Measurements from ENCODE around the gene FMO5.
"Not testable (repeated sequence)": the region's sequence is repeated elsewhere in the genome, so short reads cannot be mapped to it uniquely, and the experiment has no call there.

The FMO5 gene

DNA sequence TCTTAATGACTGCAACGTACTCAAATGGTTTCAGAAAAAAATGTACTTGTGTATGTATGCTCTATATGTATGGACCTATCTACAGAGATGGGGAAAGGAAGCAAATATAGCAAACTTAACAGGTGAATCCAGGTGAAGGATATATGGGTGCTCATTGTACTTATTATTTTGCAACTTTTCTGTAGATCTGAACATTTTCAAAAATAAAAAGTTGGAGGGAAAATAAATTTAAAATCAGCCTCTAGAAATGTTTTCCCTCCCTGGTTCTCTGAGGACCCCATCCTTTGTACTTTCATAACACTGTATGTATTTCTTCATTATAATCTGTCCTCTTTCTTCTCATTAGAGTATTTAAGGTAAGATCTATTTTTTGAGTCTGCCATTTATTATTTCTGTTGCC is 17.9 kb downstream of the FMO5 start:
- DNase-seq (ENCODE audit: low spot score) = no peak

DNA sequence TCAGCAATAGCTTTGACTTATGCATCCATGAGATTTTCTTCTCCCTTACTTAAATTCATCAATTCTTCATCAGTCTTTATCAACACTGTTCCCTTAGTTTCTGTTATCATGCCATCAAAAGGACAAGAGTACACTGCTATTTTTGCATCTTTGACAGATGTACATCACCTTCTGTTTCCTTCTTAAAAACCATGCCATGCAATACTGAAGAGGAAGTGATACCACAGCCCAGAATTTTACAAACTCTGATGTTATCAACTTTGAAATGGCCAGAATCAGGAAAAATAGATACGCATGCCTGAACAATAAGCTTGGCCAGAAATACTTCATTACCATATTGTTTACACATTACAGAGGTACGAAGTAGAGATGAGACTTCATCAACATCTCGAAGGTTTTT is 21.1 kb downstream of the FMO5 start:
- no peak for DNase-seq (ENCODE audit: low spot score)

DNA sequence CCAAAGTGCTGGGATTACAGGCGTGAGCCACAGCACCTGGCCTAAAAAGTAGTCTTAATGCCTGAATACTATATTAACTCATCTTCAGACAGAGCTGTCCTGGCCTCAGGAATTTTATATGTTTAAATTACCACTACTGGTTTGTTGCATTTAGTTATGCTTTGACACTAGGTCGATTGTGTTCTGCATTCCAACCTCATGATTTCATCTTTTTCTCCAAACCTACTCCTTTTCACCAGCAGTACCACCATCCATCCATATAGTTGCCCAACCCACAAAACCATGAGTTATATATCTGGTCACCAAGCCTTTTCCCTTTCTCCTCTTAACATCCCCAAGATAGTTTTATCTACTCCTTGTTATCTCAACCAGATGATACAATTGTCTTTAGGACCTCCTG is 22.6 kb downstream of the FMO5 start:
- DNase-seq (ENCODE audit: low spot score) = no peak

DNA sequence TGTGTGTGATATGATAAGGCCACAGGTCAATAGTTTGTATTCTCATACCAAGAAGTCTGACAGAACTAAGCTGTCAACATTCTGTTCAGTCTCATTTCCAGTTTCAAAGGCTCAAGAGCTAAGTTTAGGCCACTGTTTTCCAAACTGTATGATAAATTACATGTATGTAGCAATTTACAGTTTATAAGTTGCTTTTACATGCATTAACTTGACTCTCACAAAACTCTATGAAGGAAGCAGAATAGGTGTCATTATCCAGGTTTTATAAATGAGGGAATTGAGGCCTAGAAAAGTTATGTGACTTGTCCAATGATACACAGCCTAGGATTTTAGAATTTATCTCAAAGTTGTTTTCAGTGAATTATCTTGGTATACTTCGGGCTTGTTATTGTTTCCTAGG is 23.4 kb downstream of the FMO5 start:
- no peak for DNase-seq (ENCODE audit: low spot score)

DNA sequence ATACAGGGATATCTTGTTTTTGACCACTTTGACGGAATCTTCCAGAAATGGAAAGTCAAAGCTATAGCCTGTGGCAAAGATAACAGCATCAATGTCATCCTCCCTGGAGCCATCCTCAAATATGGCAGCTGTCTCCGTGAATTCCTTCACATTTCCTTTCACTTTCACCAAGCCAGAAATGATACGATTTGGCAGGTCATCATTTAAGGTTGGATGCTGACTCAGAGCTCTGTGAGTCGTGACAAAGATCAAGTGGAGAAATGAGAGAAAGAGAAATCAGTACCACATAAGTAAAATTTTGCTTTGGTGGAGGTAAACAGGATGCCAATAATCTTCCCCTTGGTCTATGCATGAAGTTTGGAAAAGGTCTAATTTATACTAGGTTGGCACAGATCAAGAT is 23.9 kb downstream of the FMO5 start:
- no peak for DNase-seq (ENCODE audit: low spot score)

DNA sequence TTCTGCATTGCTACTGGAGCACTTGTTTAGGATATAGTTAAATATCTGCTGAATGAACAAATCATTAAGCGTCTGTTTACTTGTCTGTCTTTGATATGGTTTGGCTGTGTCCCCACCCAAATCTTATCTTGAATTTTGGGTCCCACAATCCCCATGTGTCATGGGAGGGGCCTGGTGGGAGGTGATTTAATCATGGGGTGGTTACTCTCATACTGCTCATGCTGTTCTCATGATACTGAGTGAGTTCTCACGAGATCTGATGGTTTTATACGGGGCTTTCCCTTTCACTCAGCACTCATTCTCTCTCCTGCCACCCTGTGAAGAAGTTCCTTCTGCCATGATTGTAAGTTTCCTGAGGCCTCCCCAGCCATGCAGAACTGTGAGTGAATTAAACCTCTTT is 27.8 kb downstream of the FMO5 start:
- DNase-seq (ENCODE audit: low spot score) = not testable (repeated sequence)

DNA sequence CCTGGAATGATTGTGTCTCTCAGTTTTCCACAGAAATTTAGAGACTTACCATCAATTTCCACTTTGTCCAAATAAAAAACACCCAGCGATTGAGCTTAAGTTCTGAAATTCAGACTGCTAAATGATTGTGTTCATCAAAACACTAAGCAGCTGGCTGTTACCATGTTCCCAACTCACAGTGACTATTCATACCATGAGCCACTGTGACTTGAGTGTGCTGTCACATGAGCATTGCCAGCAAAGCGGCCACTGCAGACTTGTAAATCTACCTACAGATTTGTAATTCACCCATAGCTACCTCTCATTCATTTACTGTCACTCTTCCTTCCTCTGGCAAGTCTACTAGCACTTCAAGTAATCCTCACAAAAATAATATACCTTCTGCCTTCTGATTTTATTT is 35.6 kb downstream of the FMO5 start:
- no peak for DNase-seq (ENCODE audit: low spot score)

DNA sequence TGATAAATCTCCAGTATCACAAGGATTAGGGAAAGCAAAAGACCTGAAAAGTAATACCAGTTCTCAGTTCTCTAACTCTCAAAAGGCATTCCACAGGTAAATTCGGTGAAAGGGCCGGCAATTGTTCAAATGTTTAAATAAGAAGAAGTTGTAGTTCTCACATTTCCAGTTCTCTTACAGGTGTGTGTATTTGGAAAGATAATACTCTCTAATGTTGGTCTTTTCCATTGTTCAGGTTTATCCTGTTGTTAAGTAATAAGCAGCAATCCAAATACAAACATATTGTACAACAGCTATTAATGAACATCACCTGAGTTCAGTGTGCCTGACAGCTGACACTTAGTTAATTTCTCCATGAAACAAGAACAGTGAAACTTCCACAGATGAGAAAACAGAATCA is 39.7 kb downstream of the FMO5 start:
- DNase-seq (ENCODE audit: low spot score) = no peak

DNA sequence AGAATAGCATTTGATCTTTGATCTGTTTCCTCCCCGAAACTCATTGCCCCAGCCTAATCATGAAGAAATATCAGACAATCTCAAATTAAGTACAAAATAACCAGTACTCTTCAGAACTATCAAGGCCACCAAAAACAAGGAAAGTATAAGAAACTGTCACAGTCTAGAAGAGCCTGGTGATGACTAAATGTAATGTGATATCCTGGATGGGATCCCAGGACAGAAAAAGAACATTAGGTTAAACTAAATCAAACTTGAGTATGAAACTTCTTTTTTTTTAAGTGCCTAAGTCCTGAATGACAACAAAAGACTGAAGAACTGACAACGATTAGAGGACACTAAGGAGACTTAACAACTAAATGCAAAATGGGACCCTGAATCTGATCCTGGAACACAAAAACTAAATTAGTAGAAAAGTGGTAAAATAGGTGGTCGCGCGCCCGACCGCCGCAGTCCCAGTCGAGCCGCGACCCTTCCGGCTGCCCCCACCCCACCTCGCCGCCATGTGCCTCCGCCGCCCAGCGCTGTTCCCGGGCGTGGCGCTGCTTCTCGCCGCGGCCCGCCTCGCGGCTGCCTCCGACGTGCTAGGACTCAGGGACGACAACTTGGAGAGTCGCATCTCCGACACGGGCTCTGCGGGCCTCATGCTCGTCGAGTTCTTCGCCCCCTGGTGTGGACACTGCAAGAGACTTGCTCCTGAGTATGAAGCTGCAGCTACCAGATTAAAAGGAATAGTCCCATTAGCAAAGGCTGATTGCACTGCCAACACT is 47.3 kb downstream of the FMO5 start:
- no peak for DNase-seq (ENCODE audit: low spot score)

DNA sequence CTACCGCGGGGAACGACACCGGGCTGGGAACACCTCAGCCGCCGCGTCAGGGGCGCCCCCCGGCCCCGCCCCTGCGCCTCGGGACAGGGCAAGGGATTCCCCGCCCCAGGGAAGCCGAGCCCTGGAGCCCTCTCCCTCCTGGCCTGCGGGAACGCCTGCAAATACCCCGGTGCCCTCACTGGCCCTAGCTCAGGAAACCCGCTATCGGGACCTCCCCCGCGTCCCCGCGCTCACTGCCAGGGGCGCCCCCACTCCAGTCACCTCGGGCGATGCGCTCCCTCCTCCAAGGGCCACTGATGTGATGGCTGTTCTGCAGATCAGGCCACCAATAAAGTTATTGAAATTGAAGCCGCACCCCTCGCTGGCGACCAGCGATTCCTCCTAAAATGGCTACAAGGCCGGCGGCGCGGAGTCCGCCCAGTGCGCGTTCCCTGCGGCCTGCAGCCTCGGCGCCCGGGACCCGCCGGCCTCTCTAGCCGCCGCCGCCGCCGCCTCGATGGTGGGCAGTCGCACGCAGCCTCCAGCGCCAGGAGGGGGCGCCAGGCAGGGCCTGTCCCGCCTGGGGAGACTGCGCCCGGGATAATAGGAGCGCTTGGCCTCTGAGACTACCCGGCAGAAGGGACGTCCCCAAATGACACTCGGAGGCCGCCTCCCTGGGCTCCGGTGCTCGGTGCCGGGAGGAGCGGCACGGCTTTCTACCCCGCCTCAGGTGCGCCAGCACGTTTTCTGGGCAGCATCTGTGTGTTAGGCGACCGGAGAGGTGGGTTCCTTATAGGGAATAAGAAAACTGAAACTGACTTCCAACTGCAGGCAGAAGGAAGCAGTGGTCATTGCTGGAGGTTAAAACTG is 52.7 kb downstream of the FMO5 start, which contains the start of gene PRKAB2:
PRKAB2 (minus strand) TSS at position 303 of the 849 bp plus-strand sequence. CDS start 326 bp downstream, outside the sequence.
- DNase-seq (ENCODE audit: low spot score) = peak; percentile 80

DNA sequence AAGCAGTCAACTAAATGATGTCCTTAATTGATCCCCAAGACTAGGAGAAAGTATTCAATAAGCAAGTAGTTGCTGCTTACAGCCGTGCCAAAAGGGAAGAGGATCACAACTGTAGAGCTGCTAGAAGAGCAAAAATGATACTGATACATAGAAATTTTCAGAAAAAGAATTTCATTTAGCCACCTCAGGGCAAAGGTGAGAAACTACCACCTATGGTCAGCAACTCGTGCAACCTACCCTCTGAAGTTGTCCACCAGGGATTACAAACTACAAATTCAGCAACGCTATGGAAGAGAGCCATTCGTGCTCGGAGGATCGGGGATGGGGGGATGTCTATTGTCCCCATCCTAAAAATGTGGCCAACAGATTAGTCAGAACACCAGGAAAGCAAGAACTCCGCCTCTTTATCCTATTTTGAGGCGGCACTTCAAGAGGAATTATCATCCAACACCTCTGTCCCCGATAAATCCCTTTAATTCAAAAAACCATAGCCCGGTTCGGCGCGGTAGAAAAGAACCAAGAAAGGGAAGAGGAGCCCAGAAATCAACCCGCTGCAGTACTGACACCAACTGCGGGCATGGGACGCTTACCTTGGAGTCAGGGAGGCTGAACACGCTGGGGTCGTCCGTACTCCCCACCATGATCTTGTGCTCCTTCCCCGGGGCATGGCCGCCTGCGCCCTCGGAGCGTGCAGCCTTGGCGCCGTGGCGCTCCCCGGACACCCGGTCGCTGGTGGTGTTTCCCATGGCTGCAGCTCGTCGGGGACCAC is 53.6 kb downstream of the FMO5 start:
- peak; percentile 21 for DNase-seq (ENCODE audit: low spot score)

DNA sequence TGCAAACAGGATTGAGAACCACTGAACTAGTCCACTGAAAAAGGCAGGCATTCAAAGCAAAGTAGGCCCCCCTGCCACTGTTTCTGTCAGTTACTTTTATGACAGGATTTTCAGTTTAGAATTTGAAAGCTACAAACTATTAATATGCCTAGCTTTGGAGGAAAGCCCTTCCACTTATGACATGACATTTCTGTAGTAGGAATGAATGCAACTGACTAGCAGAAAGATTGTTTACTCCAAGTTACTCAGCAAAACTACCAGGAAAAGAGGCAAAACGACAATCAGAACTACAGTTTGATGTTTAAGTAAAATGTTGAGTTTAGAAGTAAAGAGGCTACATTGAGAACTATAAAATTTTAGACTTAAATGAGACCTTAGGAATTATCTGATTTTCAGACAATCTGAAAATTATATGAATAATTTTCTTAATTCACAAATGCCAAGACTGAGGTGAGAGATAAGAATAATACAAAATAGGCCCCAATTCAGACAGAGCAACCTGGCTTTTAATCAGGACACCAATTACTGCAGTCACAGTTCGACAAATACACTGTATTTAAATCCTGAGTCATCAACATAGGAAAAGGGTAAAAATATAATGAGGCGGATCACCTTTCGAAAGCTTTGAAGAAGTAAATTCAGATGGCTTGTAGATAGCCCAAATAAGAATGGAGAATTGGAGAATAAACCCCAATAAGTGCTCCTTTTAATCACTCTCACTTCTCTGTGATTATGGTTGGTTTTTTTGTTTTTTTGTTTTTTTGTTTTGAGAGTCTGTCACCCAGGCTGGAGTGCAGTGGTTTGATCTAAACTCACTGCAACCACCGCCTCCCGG is 55.1 kb downstream of the FMO5 start:
- DNase-seq (ENCODE audit: low spot score) = no peak

DNA sequence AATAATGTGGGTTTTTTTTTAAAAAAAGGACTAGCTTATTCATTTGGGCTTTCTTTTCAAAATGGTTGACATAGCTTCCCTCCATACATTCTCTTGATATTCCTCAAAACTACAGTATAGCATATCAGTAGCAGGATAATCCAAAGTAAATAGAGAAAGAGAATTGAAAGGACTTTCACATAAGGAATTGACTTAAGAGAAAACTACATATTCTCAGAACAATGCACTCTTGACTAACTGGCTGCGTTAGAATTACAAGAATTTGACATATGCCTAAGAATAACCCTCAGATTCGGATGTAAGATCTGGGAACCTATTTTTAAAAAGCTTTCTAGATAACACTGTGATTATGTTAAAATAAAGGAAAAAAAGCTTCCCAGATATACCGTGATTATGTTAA is 56.0 kb downstream of the FMO5 start:
- no peak for DNase-seq (ENCODE audit: low spot score)

DNA sequence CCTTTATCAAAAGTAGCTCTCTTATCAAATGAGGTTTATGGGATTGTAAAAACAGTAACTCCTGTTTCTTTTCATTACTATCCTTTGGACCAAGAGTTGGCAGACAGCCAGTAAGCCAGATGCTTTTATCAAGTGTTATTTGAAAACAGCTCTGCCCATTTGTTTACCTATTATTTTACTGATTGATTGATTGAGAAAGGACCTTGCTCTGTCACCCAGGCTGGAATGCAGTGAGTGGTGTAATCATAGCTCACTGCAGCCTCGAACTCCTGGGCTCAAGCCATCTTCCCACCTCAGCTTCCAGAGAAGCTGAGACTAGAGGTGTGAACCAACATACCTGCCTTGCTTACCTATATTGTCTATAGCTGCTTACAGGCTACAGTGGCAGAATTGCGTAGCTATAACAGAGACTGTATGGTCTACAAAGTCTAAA is 56.5 kb downstream of the FMO5 start:
- DNase-seq (ENCODE audit: low spot score) = peak; percentile 23

DNA sequence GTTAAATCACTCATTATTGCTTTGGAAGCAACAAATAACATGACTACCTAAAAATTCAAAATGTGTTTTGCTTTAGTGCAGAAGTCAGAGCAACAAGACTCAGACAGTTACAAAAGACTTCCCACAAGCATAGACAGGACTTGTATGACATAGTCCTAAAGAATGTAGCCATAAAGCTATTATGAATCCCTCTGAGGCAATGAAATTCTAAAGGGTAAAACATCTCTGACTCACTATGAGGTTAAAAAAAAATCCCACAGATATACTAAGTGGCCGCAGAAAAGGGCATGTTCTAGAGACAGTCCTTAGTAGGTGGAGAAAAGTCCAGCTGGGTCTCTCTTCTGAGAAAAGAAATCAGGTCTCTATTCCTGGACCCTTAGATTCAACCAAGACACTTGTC is 57.8 kb downstream of the FMO5 start:
- no peak for DNase-seq (ENCODE audit: low spot score)

DNA sequence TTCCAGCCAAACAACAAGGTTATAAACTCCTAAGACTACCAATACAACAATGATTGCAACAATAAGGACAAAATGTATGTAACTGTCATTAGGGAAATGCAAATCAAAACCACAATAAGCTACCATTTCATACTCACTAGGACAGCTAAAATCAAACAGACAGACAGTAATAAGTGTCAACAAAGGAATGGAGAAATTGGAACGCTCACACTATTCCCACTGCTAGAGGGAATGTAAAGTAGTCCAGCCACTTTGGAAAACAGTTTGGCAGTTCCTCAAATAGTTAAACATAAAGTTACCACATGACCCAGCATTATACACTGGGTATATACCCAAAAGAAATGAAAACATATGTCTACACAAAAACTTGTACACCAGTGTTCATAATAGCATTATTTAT is 62.1 kb downstream of the FMO5 start:
- no peak for DNase-seq (ENCODE audit: low spot score)

DNA sequence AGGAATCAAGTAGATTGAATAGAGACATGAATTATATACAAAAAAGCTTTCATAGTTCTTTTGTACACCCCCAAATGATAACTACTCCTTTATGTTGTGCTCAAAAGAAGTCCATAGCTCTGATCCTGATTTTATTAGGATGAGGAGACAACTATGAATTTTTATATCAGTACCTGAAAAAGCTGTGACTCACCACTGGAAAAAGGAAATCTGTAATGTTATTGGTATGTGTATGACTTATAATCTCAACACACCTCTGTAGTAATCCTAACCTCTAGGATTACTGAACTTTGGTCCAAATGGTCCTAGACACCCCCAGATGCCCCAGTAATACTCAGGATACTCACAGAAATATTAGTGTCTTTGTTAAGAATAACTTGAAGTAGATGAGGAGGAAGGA is 63.0 kb downstream of the FMO5 start:
- DNase-seq (ENCODE audit: low spot score) = no peak

DNA sequence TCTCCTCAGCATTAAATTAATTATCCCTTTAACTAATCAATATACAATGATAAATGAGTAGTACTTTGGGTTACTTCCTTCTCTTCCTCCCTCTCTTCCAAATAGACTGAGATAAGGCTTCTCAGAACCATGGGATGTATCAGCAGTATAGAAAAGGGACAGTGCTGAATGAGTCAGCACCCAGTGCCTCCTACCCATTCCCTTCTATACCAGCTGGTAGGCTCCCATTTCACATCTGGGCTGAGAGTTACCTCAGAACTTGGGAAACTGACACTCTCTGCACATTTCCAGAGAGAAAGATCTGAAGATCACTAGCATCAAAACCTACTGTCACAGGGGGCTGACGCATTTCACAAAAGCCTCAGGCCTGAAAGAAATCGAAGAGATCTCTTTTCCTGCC is 68.0 kb downstream of the FMO5 start:
- not testable (repeated sequence) for DNase-seq (ENCODE audit: low spot score)

DNA sequence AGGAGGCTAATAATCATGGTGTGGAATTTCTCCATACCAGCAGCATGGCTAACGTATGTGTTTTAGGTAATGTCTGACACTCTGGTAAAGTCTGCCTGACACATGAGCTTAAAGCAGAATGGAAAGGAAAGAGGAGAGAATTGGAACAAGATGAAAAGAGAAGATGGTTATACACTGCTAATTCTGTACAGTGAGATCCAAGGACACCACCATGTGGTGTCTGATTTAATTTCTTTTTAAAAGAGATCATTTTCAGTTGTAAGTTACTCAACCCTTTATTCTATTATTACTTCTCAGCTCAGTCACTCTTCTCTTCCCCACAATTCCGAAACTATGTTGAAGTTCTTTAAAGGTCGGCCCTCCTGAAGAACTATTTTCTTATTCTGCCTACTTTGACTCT is 68.5 kb downstream of the FMO5 start:
- DNase-seq (ENCODE audit: low spot score) = no peak

DNA sequence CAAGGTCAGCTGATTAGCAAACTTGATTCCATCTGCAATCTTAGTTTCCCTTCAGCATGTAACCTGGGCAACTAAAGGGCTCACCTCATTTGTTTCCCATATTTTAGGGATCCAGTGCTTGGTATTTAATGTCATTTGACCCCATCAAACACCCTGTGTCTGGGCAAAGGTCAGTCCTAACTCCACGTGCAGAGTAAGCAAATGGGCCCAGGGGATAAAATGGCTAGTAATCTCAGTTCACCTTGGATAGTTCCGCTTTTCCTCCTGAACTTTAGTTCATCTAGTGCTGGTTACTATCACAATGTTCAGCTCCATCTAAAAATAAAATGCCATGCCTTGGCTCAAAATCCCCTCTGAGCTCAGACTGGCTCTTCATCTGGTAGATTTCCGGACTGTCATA is 72.4 kb downstream of the FMO5 start:
- no peak for DNase-seq (ENCODE audit: low spot score)

DNA sequence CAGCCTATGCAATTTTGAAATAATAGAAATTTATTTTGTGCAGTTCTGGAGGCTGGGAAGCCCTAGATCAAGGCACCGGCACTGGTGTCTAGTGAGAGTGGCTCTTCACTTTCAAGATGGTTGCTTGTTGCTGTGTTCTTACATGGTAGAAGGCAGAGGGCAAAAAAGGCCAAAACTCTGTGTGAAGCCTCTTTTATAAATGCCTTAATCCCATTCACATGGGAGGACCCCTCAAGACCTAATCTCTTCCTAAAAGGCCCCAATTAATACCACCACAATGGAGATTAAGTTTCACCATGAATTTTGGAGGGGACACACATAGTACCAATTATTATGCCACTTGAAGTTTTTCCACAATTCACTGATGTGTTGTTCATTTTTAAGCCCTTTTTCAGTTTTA is 73.9 kb downstream of the FMO5 start:
- no peak for DNase-seq (ENCODE audit: low spot score)

DNA sequence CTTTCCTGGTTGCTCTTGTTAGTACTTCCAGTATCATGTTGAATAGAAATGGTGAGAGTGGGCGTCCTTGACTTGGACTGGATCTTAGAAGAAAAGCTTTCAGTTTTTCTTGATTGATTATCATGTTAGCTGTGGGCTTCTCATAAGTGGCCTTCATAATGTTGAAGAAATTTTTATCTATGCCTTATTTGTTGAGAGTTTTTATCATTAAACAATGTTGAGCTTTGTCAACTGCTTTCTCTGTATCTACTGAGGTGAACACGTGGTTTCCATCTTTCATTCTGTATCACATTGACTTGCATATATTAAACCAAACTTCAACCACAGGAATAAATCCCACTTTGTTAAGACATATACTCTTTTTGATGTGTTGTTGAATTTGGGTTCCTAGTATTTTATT is 82.3 kb downstream of the FMO5 start:
- no peak for DNase-seq (ENCODE audit: low spot score)

Measured in HuH-7 (cell line).